Upper lobe of right lung (tissue), 1 donor: ENCODE data around the gene MIDN. TPM values are rescaled to one million over a fixed set of nuclear protein-coding genes. Genes with fewer than 3 reads are reported as not detected.
A peak's percentile ranks its signal among the peaks of the same experiment; 100 is the strongest.

Source experiments
- ATAC-seq: fragments of 200-7000 bp; cut with Tn5 transposase; one replicate; pipeline ENCODE4 v1.9.1; 2020; ENCODE audit warnings: mild to moderate bottlenecking, moderate library complexity
- DNase-seq: peaks from one replicate; pipeline ENCODE4 v3.0.0-alpha.2; 2020
- H3K27ac ChIP-seq: fragments of 200-600 bp; one replicate; pipeline ENCODE4 v1.8.0; 2022
- H3K27me3 ChIP-seq: fragments of 200-600 bp; one replicate; pipeline ENCODE4 v1.8.0; 2022; ENCODE audit warnings: mild to moderate bottlenecking
- H3K36me3 ChIP-seq: fragments of 200-600 bp; one replicate; pipeline ENCODE4 v1.8.0; 2022
- H3K4me1 ChIP-seq: fragments of 200-600 bp; one replicate; pipeline ENCODE4 v1.8.0; 2022
- H3K4me3 ChIP-seq: fragments of 200-600 bp; one replicate; pipeline ENCODE4 v1.8.0; 2022; ENCODE audit warnings: mild to moderate bottlenecking
- H3K9me3 ChIP-seq: fragments of 200-600 bp; one replicate; pipeline ENCODE4 v1.8.0; 2022
- CTCF ChIP-seq: fragments of 200-600 bp; IDR thresholded peaks from one replicate; pipeline ENCODE4 v1.8.0; 2022; ENCODE audit warnings: antibody characterized with exemption
- intact Hi-C: fragments of 100-400 bp; cut with DNase I; formaldehyde crosslinking; loops from one replicate; pipeline ENCODE4 v1.11.0; 2022
- total RNA-seq: library from RNA; stranded (reverse); fragmentation: NEBNext Ultra II Directional; extraction: Animal tissue kit (Norgen Biotek cat#: 25700); gene quantifications from one replicate; pipeline ENCODE4 v1.2.1, GENCODE V29; 2021
- donor health status: DM: no; HTN: yes; CAD: no; lungs with severe emphysema.

MIDN gene
- total RNA-seq, 1 donor from 2014 or later = 135 TPM

GRCh38 chr19:1237754-1238368 lies 10.5 kb upstream of the MIDN start, which contains the start of gene CBARP:
TSS of gene CBARP (minus strand) at chr19:1238005. CDS start at chr19:1236100, 1,905 bp downstream.
- Histone ChIP-seq H3K4me3 (peak within 1 kb of the TSS; percentile 49), H3K27ac (no peak within 1 kb of the TSS), H3K9me3 (no peaks in the 10 kb centered on the region), H3K4me1 (peaks cover 37% of the 10 kb centered on the region), H3K36me3 (no peaks in the 10 kb centered on the region), H3K27me3 (no peaks in the 10 kb centered on the region)
- DNase-seq = peak; percentile 66
- intact Hi-C loops = no loop called here
- TF ChIP-seq CTCF = no peak
- ATAC-seq = no peak

GRCh38 chr19:1238369-1239303 lies 9.7 kb upstream of the MIDN start:
- no peak for ATAC-seq
- intact Hi-C loops = no loop called here
- peak; percentile 65 for DNase-seq
- Histone ChIP-seq H3K27ac (no peak overlapping the region), H3K9me3 (no peaks in the 10 kb centered on the region), H3K36me3 (no peaks in the 10 kb centered on the region), H3K4me1 (peaks cover 37% of the 10 kb centered on the region), H3K4me3 (peak overlapping the region; percentile 33), H3K27me3 (no peaks in the 10 kb centered on the region)
- TF ChIP-seq CTCF = no peak

- no peak for ATAC-seq
- no peak for TF ChIP-seq CTCF
- Histone ChIP-seq H3K27ac (peak overlapping the region; percentile 74), H3K9me3 (no peaks in the 10 kb centered on the region), H3K27me3 (no peaks in the 10 kb centered on the region), H3K4me3 (no peak overlapping the region), H3K36me3 (no peaks in the 10 kb centered on the region), H3K4me1 (peaks cover 40% of the 10 kb centered on the region)
- intact Hi-C loops = no loop called here
- no peak for DNase-seq
Measured at GRCh38 chr19:1239420-1239795, 9.0 kb upstream of the MIDN start.

- peak overlapping the region; percentile 74 for H3K27ac ChIP-seq
- TF ChIP-seq CTCF = peak; percentile 89
- H3K36me3 ChIP-seq = no peaks in the 10 kb centered on the region
- peak; percentile 93 for DNase-seq
- H3K4me1 ChIP-seq = peaks cover 47% of the 10 kb centered on the region
- no peaks in the 10 kb centered on the region for H3K27me3 ChIP-seq
- H3K9me3 ChIP-seq = no peaks in the 10 kb centered on the region
- peak overlapping the region; percentile 88 for H3K4me3 ChIP-seq
- intact Hi-C loops = no loop called here
- ATAC-seq = peak; percentile 66
Measured at GRCh38 chr19:1239796-1240737, 8.3 kb upstream of the MIDN start.

GRCh38 chr19:1240925-1241324 lies 7.5 kb upstream of the MIDN start:
- no peak overlapping the region for H3K27ac ChIP-seq
- H3K4me3 ChIP-seq = peak overlapping the region; percentile 88
- TF ChIP-seq CTCF = no peak
- ATAC-seq (no peak), DNase-seq (no peak)
- intact Hi-C loops = no loop called here
- no peaks in the 10 kb centered on the region for H3K9me3 ChIP-seq
- H3K36me3 ChIP-seq = no peaks in the 10 kb centered on the region
- no peaks in the 10 kb centered on the region for H3K27me3 ChIP-seq
- H3K4me1 ChIP-seq = peaks cover 55% of the 10 kb centered on the region
